Skeletal muscle tissue (tissue), 4 donors: ENCODE measurements around the gene ZNF440. TPM values are rescaled to one million over a fixed set of nuclear protein-coding genes. Genes with fewer than 3 reads are reported as not detected.
"Not testable (repeated sequence)": the region's sequence is repeated elsewhere in the genome, so short reads cannot be mapped to it uniquely, and the experiment has no call there.

Experiments
- H3K27ac ChIP-seq: one replicate; pipeline ENCODE4 v1.7.0; 2013; ENCODE audit warnings: mild to moderate bottlenecking, low read depth, low read length, inconsistent platforms
- H3K27me3 ChIP-seq, 3 donors: one replicate each; pipeline ENCODE4 v1.7.0; 2013; ENCODE audit warnings: low read length in 3 of 3; ENCODE audit not compliant: control insufficient read depth in 3 of 3, insufficient read depth in 3 of 3
- H3K36me3 ChIP-seq, 3 donors: one replicate each; pipeline ENCODE4 v1.7.0; 2013; ENCODE audit warnings: low read length in 3 of 3; ENCODE audit not compliant: control insufficient read depth in 3 of 3, insufficient read depth in 3 of 3
- H3K4me1 ChIP-seq, 3 donors: one replicate each; pipeline ENCODE4 v1.7.0; 2013; ENCODE audit warnings: low read length in 3 of 3, mild to moderate bottlenecking in 3 of 3; ENCODE audit not compliant: control insufficient read depth in 3 of 3, insufficient read depth in 3 of 3
- H3K4me3 ChIP-seq, 3 donors: one replicate each; pipeline ENCODE4 v1.7.0; 2013; ENCODE audit warnings: low read length in 3 of 3
- H3K9ac ChIP-seq, 3 donors: one replicate each; pipeline ENCODE4 v1.7.0; 2013; ENCODE audit warnings: low read length in 3 of 3, mild to moderate bottlenecking in 3 of 3, moderate library complexity in 2 of 3, low read depth in 1 of 3
- H3K9me3 ChIP-seq, 3 donors: one replicate each; pipeline ENCODE4 v1.7.0; 2013; ENCODE audit warnings: low read length in 3 of 3; ENCODE audit not compliant: control insufficient read depth in 3 of 3
- total RNA-seq: library from RNA; depleted of rRNA; stranded (reverse); fragments of >200 nt; gene quantifications from one replicate; pipeline ENCODE4 v1.2.3, GENCODE V29; 2014
- donor health status: Osteomylitis.

ZNF440 gene
- total RNA-seq, 1 donor from 2014 or later, result 6.3 TPM

- Histone ChIP-seq H3K27ac (no peak overlapping the region), H3K9ac (no peak overlapping the region), H3K36me3 (peaks cover 0 to 7% (median 7%) of the 10 kb centered on the region in 3 donors), H3K4me3 (no peak overlapping the region), H3K4me1 (no peaks in the 10 kb centered on the region), H3K27me3 (no peaks in the 10 kb centered on the region), H3K9me3 (no peaks in the 10 kb centered on the region)
These were observed 7.5 kb downstream of the ZNF440 start for GRCh38 chr19:11821474-11822109.

- H3K9ac ChIP-seq, H3K4me3 ChIP-seq, H3K27ac ChIP-seq, H3K4me1 ChIP-seq, H3K27me3 ChIP-seq: not testable (repeated sequence)
- peaks cover 9 to 25% (median 14%) of the 10 kb centered on the region in 3 donors for H3K9me3 ChIP-seq
- peaks cover 25 to 45% (median 32%) of the 10 kb centered on the region in 3 donors for H3K36me3 ChIP-seq
These were observed 15.1 kb downstream of the ZNF440 start for GRCh38 chr19:11828957-11829876.

- H3K27ac ChIP-seq, result no peak overlapping the region
- H3K9me3 ChIP-seq, result peaks cover 11 to 28% (median 14%) of the 10 kb centered on the region in 3 donors
- H3K4me1 ChIP-seq, result no peaks in the 10 kb centered on the region
- peaks cover 30 to 45% (median 32%) of the 10 kb centered on the region in 3 donors for H3K36me3 ChIP-seq
- no peak overlapping the region for H3K9ac ChIP-seq
- H3K4me3 ChIP-seq, result peak overlapping the region in 2 of 3 donors; percentile 27 to 61
- no peaks in the 10 kb centered on the region for H3K27me3 ChIP-seq
These were observed 18.3 kb downstream of the ZNF440 start for GRCh38 chr19:11832253-11832912.

- Histone ChIP-seq H3K27ac (no peak overlapping the region), H3K9me3 (peaks cover 11 to 28% (median 14%) of the 10 kb centered on the region in 3 donors), H3K4me1 (no peaks in the 10 kb centered on the region), H3K9ac (no peak overlapping the region), H3K36me3 (peaks cover 30 to 43% (median 32%) of the 10 kb centered on the region in 3 donors), H3K4me3 (peak overlapping the region in 1 of 3 donors; percentile 27), H3K27me3 (no peaks in the 10 kb centered on the region)
These were observed 19.5 kb downstream of the ZNF440 start for GRCh38 chr19:11833541-11833940.

- Histone ChIP-seq H3K36me3 (peaks cover 30 to 31% (median 30%) of the 10 kb centered on the region in 3 donors), H3K9me3 (peaks cover 11 to 28% (median 14%) of the 10 kb centered on the region in 3 donors)
- not testable (repeated sequence) for H3K4me3 ChIP-seq, H3K27ac ChIP-seq, H3K27me3 ChIP-seq, H3K9ac ChIP-seq, H3K4me1 ChIP-seq
These were observed 21.6 kb downstream of the ZNF440 start for GRCh38 chr19:11835626-11836066.

GRCh38 chr19:11843722-11844121 lies 29.6 kb downstream of the ZNF440 start:
- H3K4me1 ChIP-seq, result peaks cover 5 to 6% (median 6%) of the 10 kb centered on the region in 3 donors
- no peak overlapping the region for H3K9ac ChIP-seq
- H3K27me3 ChIP-seq, result peaks cover 0 to 3% (median 0%) of the 10 kb centered on the region in 3 donors
- no peak overlapping the region for H3K4me3 ChIP-seq
- no peaks in the 10 kb centered on the region for H3K36me3 ChIP-seq
- no peaks in the 10 kb centered on the region for H3K9me3 ChIP-seq
- no peak overlapping the region for H3K27ac ChIP-seq

- H3K4me1 ChIP-seq, result peaks cover 6 to 11% (median 6%) of the 10 kb centered on the region in 3 donors
- not testable (repeated sequence) for H3K4me3 ChIP-seq, H3K36me3 ChIP-seq, H3K9ac ChIP-seq, H3K9me3 ChIP-seq, H3K27ac ChIP-seq, H3K27me3 ChIP-seq
These were observed 33.5 kb downstream of the ZNF440 start for GRCh38 chr19:11847615-11848014.

GRCh38 chr19:11848200-11848593 lies 34.1 kb downstream of the ZNF440 start:
- Histone ChIP-seq H3K4me3 (peak overlapping the region; percentile 69 to 80 (median 76)), H3K9ac (peak overlapping the region in 2 of 3 donors; percentile 38 to 62), H3K27ac (no peak overlapping the region), H3K36me3 (no peaks in the 10 kb centered on the region), H3K4me1 (peaks cover 6 to 11% (median 6%) of the 10 kb centered on the region in 3 donors), H3K9me3 (no peaks in the 10 kb centered on the region), H3K27me3 (peaks cover 0 to 5% (median 3%) of the 10 kb centered on the region in 3 donors)

GRCh38 chr19:11848594-11849469 lies 34.8 kb downstream of the ZNF440 start, which contains the start of gene ZNF439:
ZNF439 (plus strand) TSS chr19:11848726; CDS start chr19:11848868, 142 bp downstream.
- H3K27ac ChIP-seq, result no peak within 1 kb of the TSS
- H3K4me3 ChIP-seq, result peak within 1 kb of the TSS; percentile 69 to 80 (median 76)
- H3K9ac ChIP-seq, result peak within 1 kb of the TSS; percentile 20 to 62 (median 38)
- no peaks in the 10 kb centered on the region for H3K36me3 ChIP-seq
- peaks cover 0 to 5% (median 3%) of the 10 kb centered on the region in 3 donors for H3K27me3 ChIP-seq
- H3K9me3 ChIP-seq, result no peaks in the 10 kb centered on the region
- H3K4me1 ChIP-seq, result peaks cover 6 to 11% (median 6%) of the 10 kb centered on the region in 3 donors
